Gastrocnemius medialis (tissue), 4 donors: Measurements from ENCODE around the gene DPYD. TPM values are rescaled to one million over a fixed set of nuclear protein-coding genes. Genes with fewer than 3 reads are reported as not detected.

Experiments used
- ATAC-seq, 2 donors: fragments of 150-250 bp; one replicate each; pipeline ENCODE4 v1.9.1; 2016
- DNase-seq, 2 donors: peaks; one replicate each; pipeline ENCODE4 v3.0.0-alpha.2; 2019
- H3K27ac ChIP-seq, 4 donors: fragments of 200-600 bp; sonication (generic); 1 replicate in 1 of 4; 2 replicates in 3 of 4; pipeline ENCODE4 v1.5.1; 2016 to 2018; ENCODE audit warnings: mild to moderate bottlenecking in 2 of 4, moderate library complexity in 1 of 4
- H3K27me3 ChIP-seq, 3 donors: fragments of 200-600 bp; sonication (generic) in 2 of 3; 1 replicate in 1 of 3; 2 replicates in 2 of 3; pipeline versions ENCODE4 v1.5.1 to v1.6.0; 2016 to 2019; ENCODE audit warnings: mild to moderate bottlenecking in 1 of 3, moderate library complexity in 1 of 3
- H3K36me3 ChIP-seq, 2 donors: fragments of 200-600 bp; sonication (generic) in 1 of 2; one replicate each; pipeline ENCODE4 v1.5.1; 2017 to 2018
- H3K4me1 ChIP-seq, 2 donors: fragments of 200-600 bp; sonication (generic) in 1 of 2; one replicate each; pipeline ENCODE4 v1.5.1; 2016 to 2017; ENCODE audit warnings: mild to moderate bottlenecking in 2 of 2
- H3K4me3 ChIP-seq, 4 donors: fragments of 200-600 bp; sonication (generic) in 3 of 4; 1 replicate in 1 of 4; 2 replicates in 3 of 4; pipeline ENCODE4 v1.5.1; 2016 to 2019; ENCODE audit warnings: mild to moderate bottlenecking in 2 of 4
- H3K9me3 ChIP-seq, 3 donors: fragments of 200-600 bp; sonication (generic) in 2 of 3; 1 replicate in 1 of 3; 2 replicates in 2 of 3; pipeline ENCODE4 v1.5.1; 2016 to 2019
- CTCF ChIP-seq, 5 experiments: fragments of 450-650 bp in 3 of 5; fragments of 200-600 bp in 2 of 5; sonication (generic) in 2 of 5; IDR thresholded peaks in 4 of 5; conservative IDR thresholded peaks in 1 of 5; 1 replicate in 4 of 5; 2 replicates in 1 of 5; pipeline ENCODE4 v1.5.1; 2016 to 2019; ENCODE audit warnings: antibody characterized with exemption in 5 of 5, mild to moderate bottlenecking in 3 of 5, moderate library complexity in 3 of 5
- POLR2A ChIP-seq, 2 donors: fragments of 450-650 bp; IDR thresholded peaks; one replicate each; pipeline ENCODE4 v1.6.1; 2017; ENCODE audit warnings: antibody characterized with exemption in 2 of 2, mild to moderate bottlenecking in 2 of 2, moderate library complexity in 2 of 2
- in situ Hi-C, 4 donors: fragments of 200-750 bp; cut with MboI; loops; one replicate each; pipeline versions ENCODE4 v1.15.0 to v1.8.0; 2017; ENCODE audit warnings: low sequenced_read_pairs in 4 of 4
- intact Hi-C: fragments of 100-400 bp; cut with DNase I; formaldehyde crosslinking; loops from one replicate; pipeline ENCODE4 v1.15.1; 2023; ENCODE audit warnings: low total_unique reads
- total RNA-seq, 4 donors: library from RNA; depleted of rRNA; stranded (reverse); fragments of >200 nt; gene quantifications; one replicate each; pipeline versions ENCODE4 v1.1.0 to v1.2.3, GENCODE V29; 2016

The DPYD gene
- total RNA-seq, 4 donors from 2014 or later, result 4.6 to 13.9 (median 9.1) TPM

- in situ Hi-C loops, result no loop called here
- H3K27me3 ChIP-seq, result no peaks in the 10 kb centered on the region
Observed at GRCh38 chr1:97392701-97393100, 528.1 kb downstream of the DPYD start.

GRCh38 chr1:97385536-97386277 is 535.1 kb downstream of the DPYD start:
- H3K27me3 ChIP-seq, result no peaks in the 10 kb centered on the region
- TF ChIP-seq POLR2A (IDR thresholded peaks at IDR 0.05) (no peak), CTCF (IDR thresholded peaks at IDR 0.05 in 4 of 5, conservative IDR thresholded peaks at IDR 0.05 in 1 of 5) (no peak)
- H3K4me1 ChIP-seq, result no peaks in the 10 kb centered on the region
- H3K27ac ChIP-seq, result no peak overlapping the region
- no peak overlapping the region for H3K4me3 ChIP-seq
- in situ Hi-C loops, result no loop called here
- intact Hi-C loops, result no loop called here
- no peak for DNase-seq
- H3K9me3 ChIP-seq, result no peaks in the 10 kb centered on the region
- no peak for ATAC-seq
- H3K36me3 ChIP-seq, result no peaks in the 10 kb centered on the region

More at GRCh38 chr1:97392701-97393100, 528.1 kb downstream of the DPYD start:
- TF ChIP-seq CTCF (IDR thresholded peaks at IDR 0.05 in 4 of 5, conservative IDR thresholded peaks at IDR 0.05 in 1 of 5), result no peak
- TF ChIP-seq POLR2A (IDR thresholded peaks at IDR 0.05), result no peak
- H3K4me1 ChIP-seq, result no peaks in the 10 kb centered on the region
- no peak for DNase-seq
- no peaks in the 10 kb centered on the region for H3K36me3 ChIP-seq
- no peak overlapping the region for H3K27ac ChIP-seq
- H3K4me3 ChIP-seq, result no peak overlapping the region
- no peak for ATAC-seq
- no peaks in the 10 kb centered on the region for H3K9me3 ChIP-seq
- intact Hi-C loops, result no loop called here

GRCh38 chr1:97384294-97384968 is 536.4 kb downstream of the DPYD start:
- no peak overlapping the region for H3K4me3 ChIP-seq
- ATAC-seq (no peak), DNase-seq (no peak)
- in situ Hi-C loops (no loop called here), intact Hi-C loops (no loop called here)
- no peaks in the 10 kb centered on the region for H3K36me3 ChIP-seq
- TF ChIP-seq CTCF (IDR thresholded peaks at IDR 0.05 in 4 of 5, conservative IDR thresholded peaks at IDR 0.05 in 1 of 5) (no peak), POLR2A (IDR thresholded peaks at IDR 0.05) (no peak)
- H3K27ac ChIP-seq, result no peak overlapping the region
- H3K27me3 ChIP-seq, result no peaks in the 10 kb centered on the region
- no peaks in the 10 kb centered on the region for H3K4me1 ChIP-seq
- no peaks in the 10 kb centered on the region for H3K9me3 ChIP-seq

GRCh38 chr1:97383797-97384196 is 537.0 kb downstream of the DPYD start:
- intact Hi-C loops (no loop called here), in situ Hi-C loops (no loop called here)
- no peak for ATAC-seq
- H3K4me3 ChIP-seq, result no peak overlapping the region
- TF ChIP-seq POLR2A (IDR thresholded peaks at IDR 0.05) (no peak), CTCF (IDR thresholded peaks at IDR 0.05 in 4 of 5, conservative IDR thresholded peaks at IDR 0.05 in 1 of 5) (no peak)
- no peaks in the 10 kb centered on the region for H3K4me1 ChIP-seq
- no peak for DNase-seq
- no peaks in the 10 kb centered on the region for H3K36me3 ChIP-seq
- H3K27ac ChIP-seq, result no peak overlapping the region
- H3K27me3 ChIP-seq, result no peaks in the 10 kb centered on the region
- H3K9me3 ChIP-seq, result no peaks in the 10 kb centered on the region
